GM19468 (cell line): ENCODE measurements around the gene HMX2.

Experiments
- ATAC-seq: cut with Tn5 transposase; IDR thresholded peaks from one replicate; pipeline ENCODE4 v1.9.1; 2021; ENCODE audit warnings: mild to moderate bottlenecking, moderate library complexity, moderate number of reproducible peaks; ENCODE audit not compliant: unreplicated experiment; ENCODE audit errors: extremely low read depth

HMX2 gene, protein sequence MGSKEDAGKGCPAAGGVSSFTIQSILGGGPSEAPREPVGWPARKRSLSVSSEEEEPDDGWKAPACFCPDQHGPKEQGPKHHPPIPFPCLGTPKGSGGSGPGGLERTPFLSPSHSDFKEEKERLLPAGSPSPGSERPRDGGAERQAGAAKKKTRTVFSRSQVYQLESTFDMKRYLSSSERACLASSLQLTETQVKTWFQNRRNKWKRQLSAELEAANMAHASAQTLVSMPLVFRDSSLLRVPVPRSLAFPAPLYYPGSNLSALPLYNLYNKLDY

GRCh38 chr10:123147635-123148413 lies at the start of gene HMX2:
HMX2 (plus strand) TSS chr10:123148136; CDS start chr10:123148379, 243 bp downstream.
- ATAC-seq: no peak

DNA sequence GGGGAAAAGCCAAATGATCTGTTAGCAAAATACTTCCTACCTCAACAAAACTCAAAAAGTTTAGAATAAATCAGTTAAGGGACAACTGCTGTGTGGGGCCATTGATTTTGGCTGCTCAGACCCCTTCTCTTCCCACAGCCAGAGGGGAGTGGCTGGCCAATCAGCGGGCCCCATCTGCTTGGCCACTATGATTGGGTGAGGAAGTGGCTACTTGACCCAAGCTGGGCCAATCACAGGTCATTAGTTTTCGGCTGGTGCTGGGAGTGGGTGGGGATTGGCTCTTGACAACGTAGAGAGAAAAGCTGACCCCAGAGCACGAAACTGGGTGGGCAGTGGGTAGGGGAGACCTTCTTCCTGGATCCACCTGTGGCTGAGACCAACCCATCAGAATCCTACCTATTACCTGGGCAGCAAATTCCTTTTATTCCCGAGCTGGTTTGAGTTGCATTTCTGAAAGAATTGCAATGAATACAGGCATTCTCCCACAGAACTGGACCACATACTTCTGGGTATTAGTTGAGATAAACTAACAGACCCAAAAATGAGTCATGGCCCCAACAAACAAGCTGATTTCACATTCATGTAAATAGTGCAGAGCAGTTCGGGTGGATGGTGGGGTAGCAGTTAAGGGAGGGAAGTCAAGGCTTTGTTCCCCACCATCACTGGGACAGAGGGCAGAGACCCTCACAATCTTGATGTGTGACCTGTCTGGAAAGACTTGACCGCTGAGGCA lies 47.7 kb upstream of the HMX2 start:
- no peak for ATAC-seq

- ATAC-seq: no peak
These were observed 46.1 kb upstream of the HMX2 start for GRCh38 chr10:123101872-123102271.

DNA sequence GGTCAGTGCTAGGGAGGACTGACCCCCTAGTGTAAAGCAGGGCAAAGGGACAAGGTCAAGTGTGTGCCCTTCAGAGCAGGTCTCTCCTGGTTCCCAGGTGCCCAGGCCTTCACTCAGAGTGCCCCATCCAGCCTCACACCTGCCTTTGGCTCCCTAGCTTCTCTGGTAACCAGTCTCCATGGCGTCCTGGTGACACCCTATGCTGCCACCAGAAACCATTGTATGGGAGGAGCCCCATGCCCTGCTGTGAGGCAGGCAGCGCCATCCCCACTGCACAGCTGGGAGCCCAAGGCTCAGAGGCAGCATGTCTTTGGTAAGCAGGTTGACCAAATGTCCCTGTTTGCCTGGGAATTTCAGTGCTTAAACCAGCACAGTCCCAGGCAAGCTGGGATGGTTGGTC lies 45.3 kb upstream of the HMX2 start:
- ATAC-seq: no peak

DNA sequence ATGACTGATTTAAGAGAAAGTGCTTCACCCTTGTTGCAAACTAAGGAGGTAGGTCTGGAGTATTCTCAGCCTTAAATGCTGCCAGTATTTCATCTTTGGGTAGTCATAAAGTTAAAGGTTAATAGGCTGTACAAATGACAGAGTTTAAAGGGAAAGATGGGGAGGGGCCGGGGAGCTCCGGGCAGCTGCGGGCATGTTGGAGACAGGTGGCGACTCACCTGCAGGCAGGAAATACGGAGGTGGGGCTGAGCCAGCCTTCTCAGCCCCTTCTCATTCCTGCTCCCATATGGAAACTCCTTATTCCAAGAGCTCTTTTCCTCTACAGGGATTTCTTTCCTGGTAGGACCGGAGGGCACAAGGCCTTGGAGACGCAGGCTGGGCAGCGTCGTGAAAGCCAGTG lies 44.0 kb upstream of the HMX2 start:
- ATAC-seq: no peak

GRCh38 chr10:123109466-123109865 lies 38.5 kb upstream of the HMX2 start:
- no peak for ATAC-seq

- ATAC-seq: no peak
These were observed 30.1 kb upstream of the HMX2 start for GRCh38 chr10:123117644-123118417.

GRCh38 chr10:123119081-123119480 lies 28.9 kb upstream of the HMX2 start:
- no peak for ATAC-seq

DNA sequence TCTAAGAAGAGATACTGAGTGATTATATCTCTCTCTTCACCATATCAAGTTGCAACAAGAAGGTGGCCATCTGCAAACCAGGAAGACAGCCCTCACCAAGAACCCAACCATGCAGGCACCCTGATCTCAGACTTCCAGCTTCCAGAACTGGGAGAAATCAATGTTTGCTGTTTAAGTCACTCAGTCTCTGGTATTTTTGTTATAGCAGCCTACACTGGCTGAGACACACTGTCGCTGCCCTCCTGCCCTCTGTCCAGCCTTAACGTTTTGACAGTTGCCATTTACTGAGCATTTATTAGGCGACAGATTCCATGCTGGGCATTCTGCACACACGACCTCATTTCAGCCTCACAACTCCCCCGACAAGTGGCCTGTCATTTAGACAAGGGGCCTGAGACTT lies 21.7 kb upstream of the HMX2 start:
- ATAC-seq: no peak

DNA sequence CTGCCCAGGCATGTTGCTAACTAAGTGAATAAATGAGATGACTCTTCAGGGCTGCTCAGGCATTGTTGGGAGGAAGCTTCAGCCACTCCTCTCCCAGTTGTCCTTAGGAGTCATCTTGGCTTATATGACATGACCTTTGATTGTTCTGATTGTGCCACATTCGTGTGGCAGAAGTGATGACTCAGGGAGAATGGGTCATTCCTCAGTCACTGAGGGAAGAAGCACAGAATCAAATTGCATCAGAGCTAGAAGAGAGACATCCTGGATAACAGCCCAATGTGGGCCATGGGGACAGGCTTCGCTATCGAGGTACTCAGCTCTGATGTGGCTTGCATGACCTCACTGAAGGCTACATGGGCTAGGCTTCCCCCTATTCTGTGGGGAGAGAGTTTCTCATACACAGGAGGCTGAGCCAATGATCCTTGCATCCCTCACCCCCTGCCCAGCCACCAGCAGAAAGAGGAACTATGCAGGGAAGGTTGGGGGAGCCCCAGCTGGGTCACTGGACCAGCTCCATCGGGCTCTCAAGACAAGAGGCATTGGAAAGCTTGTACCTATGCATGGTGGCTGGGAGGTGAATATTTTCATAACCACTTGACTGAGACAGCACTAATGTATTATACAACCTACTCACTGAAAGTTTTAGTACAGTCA lies 18.2 kb upstream of the HMX2 start:
- no peak for ATAC-seq

- ATAC-seq: no peak
These were observed 15.1 kb upstream of the HMX2 start for GRCh38 chr10:123132576-123133477.

- ATAC-seq: no peak
These were observed 14.2 kb upstream of the HMX2 start for GRCh38 chr10:123133541-123134342.

DNA sequence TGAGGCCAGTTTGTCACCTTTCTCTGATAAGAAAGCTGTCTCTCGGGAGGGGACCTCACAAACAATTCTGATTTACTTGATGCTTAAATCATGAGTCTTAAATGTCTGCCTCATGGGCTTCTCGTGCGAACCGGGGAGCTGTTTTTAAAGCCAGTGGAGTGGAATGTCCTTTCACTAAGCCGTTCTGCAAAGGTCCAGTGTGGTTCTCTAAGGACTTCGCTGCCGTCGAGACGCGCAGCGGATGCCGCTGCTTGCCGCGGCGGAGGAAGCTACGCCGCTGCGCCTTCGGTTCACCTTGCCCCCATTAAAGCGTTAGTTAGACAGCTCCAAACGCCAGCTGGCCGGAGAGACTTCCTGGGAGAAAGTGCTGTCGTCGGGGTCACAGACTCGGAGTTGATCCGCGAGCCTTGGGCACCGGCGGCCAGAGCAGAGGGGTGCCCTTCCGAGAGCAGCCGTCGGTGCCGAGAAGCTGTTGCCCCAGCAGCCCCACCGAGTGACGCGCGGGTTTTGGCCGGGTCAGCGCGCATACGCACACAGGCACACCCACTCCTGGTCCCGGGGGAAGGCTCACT lies 13.5 kb upstream of the HMX2 start:
- no peak for ATAC-seq

GRCh38 chr10:123134915-123135414 lies 13.0 kb upstream of the HMX2 start:
- ATAC-seq: no peak

GRCh38 chr10:123135415-123136141 lies 12.4 kb upstream of the HMX2 start, which contains the start of gene HMX3:
HMX3 (plus strand) TSS chr10:123135970; CDS start chr10:123136051, 81 bp downstream.
- ATAC-seq: no peak

GRCh38 chr10:123136221-123136805 lies 11.6 kb upstream of the HMX2 start:
- no peak for ATAC-seq
